ENCODE data around the gene TMEM38A. TPM values are rescaled to one million over a fixed set of nuclear protein-coding genes. Genes with fewer than 3 reads are reported as not detected.
"Not testable (repeated sequence)": the region's sequence is repeated elsewhere in the genome, so short reads cannot be mapped to it uniquely, and the experiment has no call there.

TMEM38A gene
- total RNA-seq, 4 donors from 2014 or later: 3.5 to 5.0 TPM; not detected in 2

DNA sequence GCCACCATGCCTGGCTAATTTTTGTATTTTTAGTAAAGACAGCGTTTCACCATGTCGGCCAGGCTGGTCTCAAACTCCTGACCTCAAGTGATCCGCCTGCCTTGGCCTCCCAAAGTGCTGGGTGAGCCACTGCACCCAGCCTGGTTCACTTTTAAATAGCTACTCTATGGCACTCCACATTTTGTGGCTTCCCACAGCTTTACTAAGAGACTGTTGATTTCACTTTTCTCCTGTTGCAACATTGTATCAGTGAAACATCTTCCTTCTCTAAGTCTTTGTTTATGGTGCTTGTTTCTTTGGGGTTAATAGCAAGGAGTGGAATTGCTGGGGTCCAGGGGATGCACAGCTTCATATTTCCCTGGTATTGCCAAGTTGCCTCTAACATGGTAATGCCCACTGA lies 12.3 kb downstream of the TMEM38A start:
- DNase-seq: no peak
- H3K4me3 ChIP-seq: no peak overlapping the region
- H3K27ac ChIP-seq: no peak overlapping the region
- H3K36me3 ChIP-seq: no peaks in the 10 kb centered on the region
- intact Hi-C loops (cut with DNase I; ENCODE audit: low total_unique reads): no loop called here
- no peaks in the 10 kb centered on the region for H3K27me3 ChIP-seq
- TF ChIP-seq POLR2A (IDR thresholded peaks at IDR 0.05): no peak
- TF ChIP-seq, protein P1, sequence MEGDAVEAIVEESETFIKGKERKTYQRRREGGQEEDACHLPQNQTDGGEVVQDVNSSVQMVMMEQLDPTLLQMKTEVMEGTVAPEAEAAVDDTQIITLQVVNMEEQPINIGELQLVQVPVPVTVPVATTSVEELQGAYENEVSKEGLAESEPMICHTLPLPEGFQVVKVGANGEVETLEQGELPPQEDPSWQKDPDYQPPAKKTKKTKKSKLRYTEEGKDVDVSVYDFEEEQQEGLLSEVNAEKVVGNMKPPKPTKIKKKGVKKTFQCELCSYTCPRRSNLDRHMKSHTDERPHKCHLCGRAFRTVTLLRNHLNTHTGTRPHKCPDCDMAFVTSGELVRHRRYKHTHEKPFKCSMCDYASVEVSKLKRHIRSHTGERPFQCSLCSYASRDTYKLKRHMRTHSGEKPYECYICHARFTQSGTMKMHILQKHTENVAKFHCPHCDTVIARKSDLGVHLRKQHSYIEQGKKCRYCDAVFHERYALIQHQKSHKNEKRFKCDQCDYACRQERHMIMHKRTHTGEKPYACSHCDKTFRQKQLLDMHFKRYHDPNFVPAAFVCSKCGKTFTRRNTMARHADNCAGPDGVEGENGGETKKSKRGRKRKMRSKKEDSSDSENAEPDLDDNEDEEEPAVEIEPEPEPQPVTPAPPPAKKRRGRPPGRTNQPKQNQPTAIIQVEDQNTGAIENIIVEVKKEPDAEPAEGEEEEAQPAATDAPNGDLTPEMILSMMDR (IDR thresholded peaks at IDR 0.05): no peak
- H3K4me1 ChIP-seq: no peaks in the 10 kb centered on the region
- no peaks in the 10 kb centered on the region for H3K9me3 ChIP-seq

DNA sequence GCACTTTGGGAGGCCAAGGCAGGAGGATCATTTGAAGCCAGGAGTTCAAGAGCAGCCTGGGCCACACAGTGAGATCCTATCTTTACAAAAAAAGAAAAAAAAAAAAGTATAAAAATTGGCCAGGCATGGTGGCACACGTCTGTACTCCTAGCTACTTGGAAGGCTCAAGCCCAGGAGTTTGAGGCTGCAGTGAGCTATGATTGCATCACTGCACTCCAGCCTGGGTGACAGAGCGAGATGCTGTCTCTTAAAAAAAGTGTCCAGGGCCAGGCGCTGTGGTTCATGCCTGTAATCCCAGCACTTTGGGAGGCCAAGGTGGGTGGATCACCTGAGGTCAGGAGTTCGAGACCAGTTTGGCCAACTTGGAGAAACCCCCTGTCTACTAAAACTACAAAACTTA lies 12.9 kb downstream of the TMEM38A start:
- H3K36me3 ChIP-seq; H3K9me3 ChIP-seq; H3K27me3 ChIP-seq; H3K4me3 ChIP-seq; H3K4me1 ChIP-seq; DNase-seq; H3K27ac ChIP-seq; intact Hi-C loops (cut with DNase I; ENCODE audit: low total_unique reads): not testable (repeated sequence)

DNA sequence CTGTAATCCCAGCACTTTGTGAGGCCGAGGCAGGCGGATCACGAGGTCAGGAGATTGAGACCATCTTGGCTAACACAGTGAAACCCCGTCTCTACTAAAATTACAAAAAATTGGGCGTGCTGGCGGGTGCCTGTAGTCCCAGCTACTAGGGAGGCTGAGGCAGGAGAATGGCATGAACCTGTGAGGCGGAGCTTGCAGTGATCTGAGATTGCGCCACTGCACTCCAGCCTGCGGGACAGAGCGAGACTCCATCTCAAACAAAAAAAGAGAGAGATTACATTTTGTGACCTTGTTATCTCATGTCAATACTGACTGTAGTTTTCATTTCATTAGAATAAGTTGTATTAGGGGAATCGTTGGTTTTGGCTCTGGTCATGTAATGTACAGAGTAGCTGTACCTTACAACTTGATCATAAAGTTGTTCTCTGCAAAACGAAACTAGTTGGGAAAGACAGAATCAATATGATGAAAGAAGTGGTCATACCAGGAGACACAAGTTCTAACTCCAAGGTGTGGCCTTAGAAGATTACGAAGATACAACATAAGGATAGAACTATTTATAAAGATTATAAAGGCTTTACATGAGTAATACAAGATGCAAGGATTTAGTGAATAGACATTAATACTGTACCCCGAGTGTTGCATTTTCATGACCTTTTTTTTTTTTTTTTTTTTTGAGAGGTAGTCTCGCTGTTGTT lies 15.3 kb downstream of the TMEM38A start:
- Histone ChIP-seq H3K27me3 (no peaks in the 10 kb centered on the region), H3K36me3 (no peaks in the 10 kb centered on the region), H3K27ac (no peak overlapping the region), H3K4me3 (no peak overlapping the region), H3K9me3 (peaks cover 0 to 2% of the 10 kb centered on the region in 2 donors), H3K4me1 (no peaks in the 10 kb centered on the region)
- intact Hi-C loops (cut with DNase I; ENCODE audit: low total_unique reads): no loop called here
- TF ChIP-seq, protein P1 (IDR thresholded peaks at IDR 0.05): no peak
- TF ChIP-seq POLR2A (IDR thresholded peaks at IDR 0.05): no peak
- DNase-seq: no peak

DNA sequence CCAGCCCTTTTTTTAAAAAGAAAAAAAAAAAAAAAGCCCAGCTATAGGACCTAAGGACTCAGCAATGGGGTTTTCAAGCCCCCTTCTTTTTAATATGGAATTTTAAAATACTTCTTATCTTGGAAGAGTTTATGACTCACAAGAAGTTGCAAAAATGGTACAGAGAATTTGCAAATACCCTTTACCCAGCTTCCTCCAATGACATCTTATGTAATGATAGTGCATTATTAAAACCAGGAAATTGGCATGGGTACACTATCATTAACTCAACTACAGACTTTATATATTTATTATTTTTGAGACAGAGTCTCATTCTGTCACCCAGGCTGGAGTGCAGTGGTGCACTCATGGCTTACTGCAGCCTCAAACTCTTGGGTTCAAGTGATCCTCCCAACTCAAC lies 16.1 kb downstream of the TMEM38A start:
- H3K4me3 ChIP-seq: no peak overlapping the region
- H3K27ac ChIP-seq: no peak overlapping the region
- intact Hi-C loops (cut with DNase I; ENCODE audit: low total_unique reads): no loop called here
- TF ChIP-seq, protein P1 (IDR thresholded peaks at IDR 0.05): no peak
- no peak for TF ChIP-seq POLR2A (IDR thresholded peaks at IDR 0.05)
- no peak for DNase-seq
- H3K9me3 ChIP-seq: peaks cover 0 to 6% of the 10 kb centered on the region in 2 donors
- no peaks in the 10 kb centered on the region for H3K36me3 ChIP-seq
- H3K27me3 ChIP-seq: no peaks in the 10 kb centered on the region
- no peaks in the 10 kb centered on the region for H3K4me1 ChIP-seq

DNA sequence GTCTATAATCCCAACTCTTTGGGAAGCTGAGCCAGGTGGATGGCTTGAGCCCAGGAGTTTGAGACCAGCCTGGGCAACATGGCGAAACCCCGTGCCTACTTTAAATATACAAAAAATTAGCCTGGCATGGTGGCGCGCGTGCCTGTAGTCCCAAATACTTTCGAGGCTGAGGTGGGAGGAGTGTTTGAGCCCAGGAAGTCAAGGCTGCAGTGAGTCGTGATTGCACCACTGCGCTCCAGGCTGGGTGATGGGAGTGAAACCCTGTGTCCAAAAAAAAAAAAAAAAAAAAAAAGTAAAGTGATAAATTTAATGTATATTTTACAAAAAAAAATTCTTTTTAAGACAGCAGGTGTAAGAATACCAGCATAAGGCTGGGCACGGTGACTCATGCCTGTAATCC lies 17.6 kb downstream of the TMEM38A start:
- Histone ChIP-seq H3K27ac (no peak overlapping the region), H3K9me3 (peaks cover 0 to 6% of the 10 kb centered on the region in 2 donors), H3K4me3 (no peak overlapping the region), H3K27me3 (no peaks in the 10 kb centered on the region), H3K4me1 (no peaks in the 10 kb centered on the region), H3K36me3 (no peaks in the 10 kb centered on the region)
- intact Hi-C loops (cut with DNase I; ENCODE audit: low total_unique reads): no loop called here
- DNase-seq: no peak
- TF ChIP-seq, protein P1 (IDR thresholded peaks at IDR 0.05): no peak
- no peak for TF ChIP-seq POLR2A (IDR thresholded peaks at IDR 0.05)

DNA sequence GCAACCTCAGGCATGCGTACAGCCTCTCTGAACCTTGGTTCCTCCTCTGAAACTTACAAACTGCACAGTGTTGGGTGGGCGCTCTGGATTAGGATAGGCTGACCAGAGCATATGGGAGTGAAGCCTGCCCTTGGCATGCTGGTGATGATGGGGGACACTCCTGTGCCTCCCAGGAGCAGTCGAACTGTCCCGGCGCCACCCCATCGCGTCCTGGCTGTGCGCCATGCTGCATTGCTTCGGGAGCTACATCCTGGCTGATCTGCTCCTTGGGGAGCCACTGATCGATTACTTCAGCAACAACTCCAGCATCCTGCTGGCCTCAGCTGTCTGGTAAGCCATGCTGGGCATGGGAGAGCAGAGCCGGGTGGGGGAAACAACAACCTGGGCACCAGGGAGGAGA lies 18.9 kb downstream of the TMEM38A start:
- no peak for DNase-seq
- Histone ChIP-seq H3K4me1 (no peaks in the 10 kb centered on the region), H3K36me3 (no peaks in the 10 kb centered on the region), H3K27me3 (no peaks in the 10 kb centered on the region), H3K27ac (no peak overlapping the region), H3K9me3 (peaks cover 0 to 6% of the 10 kb centered on the region in 2 donors), H3K4me3 (no peak overlapping the region)
- TF ChIP-seq POLR2A (IDR thresholded peaks at IDR 0.05): no peak
- TF ChIP-seq, protein P1 (IDR thresholded peaks at IDR 0.05): no peak
- intact Hi-C loops (cut with DNase I; ENCODE audit: low total_unique reads): no loop called here

Data from uterus (tissue), 4 donors.